ENCODE results near the gene MAGEA4.

MAGEA4 gene

DNA sequence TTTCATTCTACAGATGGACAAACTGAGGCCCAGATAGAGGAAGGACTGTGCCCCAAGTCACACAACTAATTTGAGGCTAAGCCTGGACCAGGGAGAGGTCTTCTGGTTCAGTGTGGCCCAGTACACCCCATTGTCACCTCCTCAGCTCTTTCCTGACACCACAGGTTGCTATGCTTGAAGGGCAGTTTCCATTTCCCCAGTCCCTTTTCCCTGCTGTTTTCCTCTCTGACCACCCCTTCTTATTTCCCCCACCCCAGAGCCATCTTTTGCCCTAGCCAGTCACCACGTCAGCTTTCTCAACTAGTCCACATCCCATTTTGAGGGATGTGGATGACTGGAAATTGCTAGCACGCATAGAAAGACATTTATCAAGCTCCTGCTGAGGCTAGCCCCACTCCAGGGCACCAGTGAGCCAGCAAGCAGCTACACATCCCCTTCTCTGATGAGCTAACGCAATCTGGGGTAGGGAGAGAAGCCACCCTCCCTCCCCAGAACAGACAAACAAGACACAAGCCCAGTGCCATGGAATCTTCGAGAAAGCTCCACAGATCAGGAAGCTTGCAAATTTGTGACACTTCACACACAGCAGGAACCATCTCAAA lies 60.5 kb downstream of the MAGEA4 start:
- in situ Hi-C loops (cut with MboI; ENCODE audit: low sequenced_read_pairs, unreplicated experiment): no loop called here
- no peak for TF ChIP-seq CTCF (IDR thresholded peaks at IDR 0.05; ENCODE audit: borderline replicate concordance, control extremely low read depth, extremely low read depth, insufficient read depth, missing control alignments)

GRCh38 chrX:151973851-151974335 lies 61.2 kb downstream of the MAGEA4 start:
- peak; percentile 14 for DNase-seq (ENCODE audit: low spot score)
- in situ Hi-C loops (cut with MboI; ENCODE audit: low sequenced_read_pairs, unreplicated experiment): no loop called here
- TF ChIP-seq CTCF (IDR thresholded peaks at IDR 0.05; ENCODE audit: borderline replicate concordance, control extremely low read depth, extremely low read depth, insufficient read depth, missing control alignments): no peak

More for the DNA sequence above, 60.5 kb downstream of the MAGEA4 start:
- DNase-seq (ENCODE audit: low spot score): no peak
